Stimulated activated CD8-positive, alpha-beta memory T cell treated with anti-CD3 and anti-CD28 coated beads, Interleukin-15, amount 100 ng/mL, for 24 hours (primary cell): Measurements from ENCODE around the gene PTPRO.

Source experiments
- DNase-seq: peaks from one replicate; pipeline ENCODE4 v3.0.0-alpha.2; 2020; ENCODE audit warnings: low read depth

The PTPRO gene

DNA sequence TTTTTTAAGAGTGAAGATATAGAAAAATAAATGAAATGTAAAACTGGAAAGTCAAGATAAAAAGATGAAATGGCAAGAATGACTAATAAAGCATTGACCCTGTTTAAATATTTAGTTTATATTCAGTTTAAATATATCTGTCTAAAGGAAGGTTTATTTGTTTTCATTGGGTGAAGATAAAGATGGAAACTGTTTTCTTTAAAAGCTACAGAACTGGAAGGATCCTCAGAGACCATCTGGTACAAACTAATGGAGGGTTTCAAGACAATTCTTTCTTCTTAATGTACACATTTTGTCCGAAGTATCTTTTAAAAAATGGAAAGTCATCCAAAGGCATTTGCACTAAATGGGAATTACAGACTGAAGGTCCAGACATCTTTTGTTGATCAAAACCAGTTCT lies 324.3 kb downstream of the PTPRO start:
- DNase-seq, result no peak
